Smooth muscle cell (in vitro differentiated cells): ENCODE results near the gene ARNT2. TPM values are rescaled to one million over a fixed set of nuclear protein-coding genes. Genes with fewer than 3 reads are reported as not detected.

Experiments used
- DNase-seq: peaks from one replicate; lab custom pipeline; 2025; ENCODE audit not compliant: unreplicated experiment; lab: John Stamatoyannopoulos, UW
- H2AFZ ChIP-seq: fragments of 200-600 bp; sonication (generic); 2 replicates; pipeline ENCODE4 v1.6.0; 2016; ENCODE audit warnings: antibody characterized with exemption, low read depth, mild to moderate bottlenecking
- H3F3A ChIP-seq: fragments of 200-600 bp; sonication (generic); 2 replicates; pipeline ENCODE4 v1.6.0; 2017; ENCODE audit warnings: antibody characterized with exemption, low read depth
- H3K27ac ChIP-seq: fragments of 200-600 bp; sonication (generic); 2 replicates; pipeline ENCODE4 v1.5.1; 2016; ENCODE audit warnings: low read depth, mild to moderate bottlenecking
- H3K27me3 ChIP-seq: fragments of 200-600 bp; sonication (generic); 2 replicates; pipeline ENCODE4 v1.6.1; 2016; ENCODE audit warnings: low read depth, mild to moderate bottlenecking
- H3K36me3 ChIP-seq: fragments of 200-600 bp; sonication (generic); 2 replicates; pipeline ENCODE4 v1.5.1; 2016; ENCODE audit warnings: low read depth
- H3K4me1 ChIP-seq: fragments of 200-600 bp; sonication (generic); 2 replicates; pipeline ENCODE4 v1.5.1; 2016; ENCODE audit warnings: low read depth
- H3K4me2 ChIP-seq: fragments of 200-600 bp; sonication (generic); 2 replicates; pipeline ENCODE4 v1.6.0; 2016; ENCODE audit warnings: mild to moderate bottlenecking
- H3K4me3 ChIP-seq: fragments of 200-600 bp; sonication (generic); 2 replicates; pipeline ENCODE4 v1.5.1; 2016; ENCODE audit warnings: mild to moderate bottlenecking
- H3K79me2 ChIP-seq: fragments of 200-600 bp; sonication (generic); 2 replicates; pipeline ENCODE4 v1.6.0; 2016; ENCODE audit warnings: low read depth, mild to moderate bottlenecking
- H3K9ac ChIP-seq: fragments of 200-600 bp; sonication (generic); 2 replicates; pipeline ENCODE4 v1.6.0; 2016; ENCODE audit warnings: low read depth
- H3K9me3 ChIP-seq: fragments of 200-600 bp; sonication (generic); replicated peaks from 2 replicates; pipeline ENCODE4 v1.5.1; 2016; ENCODE audit warnings: low read depth
- H4K20me1 ChIP-seq: fragments of 200-600 bp; sonication (generic); 2 replicates; pipeline ENCODE4 v1.6.0; 2016; ENCODE audit warnings: low read depth
- WGBS: methylation state at CpG from one replicate; pipeline ENCODE4 v1.1.7; 2016; ENCODE audit warnings: low lambda C conversion rate; 5-methylcytosine and 5-hydroxymethylcytosine counted together
- polyA plus RNA-seq: library from polyadenylated mRNA; unstranded; fragments of >200 nt; fragmentation: Nextera tagmentation; extraction: Ambion mirVana; gene quantifications from 2 replicates; pipeline ENCODE4 v1.2.1, GENCODE V29; 2016
- total RNA-seq: library from RNA; depleted of rRNA; stranded (reverse); fragments of >200 nt; gene quantifications from 2 replicates; pipeline ENCODE4 v1.2.3, GENCODE V29; 2014
- TF ChIP-seq, protein P1 (sequence below): fragments of 200-600 bp; sonication (generic); IDR thresholded peaks from 2 replicates; pipeline ENCODE4 v1.5.1; 2017; ENCODE audit warnings: borderline replicate concordance, mild to moderate bottlenecking, antibody characterized with exemption; ENCODE audit not compliant: insufficient read depth, poor library complexity, severe bottlenecking

ARNT2 gene
- total and polyA plus RNA-seq, 2 experiments from 2014 or later: 0.55 to 2.8 TPM

DNA sequence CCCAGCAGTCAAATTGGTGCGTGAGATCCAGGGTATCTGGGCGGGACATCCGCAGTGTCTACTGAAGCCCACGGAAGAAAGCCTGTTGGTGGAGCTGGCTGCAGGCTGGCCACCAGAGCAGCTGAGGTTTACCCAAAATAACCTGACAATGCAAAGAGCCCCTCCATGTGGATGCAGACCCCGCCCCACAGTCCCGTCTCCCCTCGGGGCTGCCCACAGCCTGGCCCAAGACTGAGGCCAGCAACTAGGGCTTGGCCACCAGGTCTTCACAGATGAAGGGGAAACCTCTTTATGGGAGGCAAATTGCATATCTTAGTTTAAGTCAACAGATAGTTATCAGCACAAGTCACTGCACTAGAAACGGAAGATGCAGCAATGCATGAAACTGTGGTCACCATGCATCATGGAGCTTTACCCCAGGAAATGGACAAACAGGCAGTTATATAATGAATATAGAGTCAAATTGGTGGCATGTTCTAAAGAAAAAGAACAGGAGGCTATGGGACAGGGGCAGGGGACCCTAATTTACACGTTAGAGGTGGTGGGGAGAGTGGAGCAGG is 86.3 kb downstream of the ARNT2 start:
- Histone ChIP-seq H2AFZ (no peak overlapping the region), H3K79me2 (no peaks in the 10 kb centered on the region), H3K36me3 (no peaks in the 10 kb centered on the region), H3F3A (no peaks in the 10 kb centered on the region), H3K9ac (no peak overlapping the region), H4K20me1 (no peaks in the 10 kb centered on the region), H3K27ac (no peak overlapping the region), H3K4me2 (no peak overlapping the region), H3K27me3 (no peaks in the 10 kb centered on the region), H3K4me3 (no peak overlapping the region), H3K9me3 (no peaks in the 10 kb centered on the region), H3K4me1 (peaks cover 18% of the 10 kb centered on the region)
- DNase-seq: no peak
- TF ChIP-seq, protein P1, sequence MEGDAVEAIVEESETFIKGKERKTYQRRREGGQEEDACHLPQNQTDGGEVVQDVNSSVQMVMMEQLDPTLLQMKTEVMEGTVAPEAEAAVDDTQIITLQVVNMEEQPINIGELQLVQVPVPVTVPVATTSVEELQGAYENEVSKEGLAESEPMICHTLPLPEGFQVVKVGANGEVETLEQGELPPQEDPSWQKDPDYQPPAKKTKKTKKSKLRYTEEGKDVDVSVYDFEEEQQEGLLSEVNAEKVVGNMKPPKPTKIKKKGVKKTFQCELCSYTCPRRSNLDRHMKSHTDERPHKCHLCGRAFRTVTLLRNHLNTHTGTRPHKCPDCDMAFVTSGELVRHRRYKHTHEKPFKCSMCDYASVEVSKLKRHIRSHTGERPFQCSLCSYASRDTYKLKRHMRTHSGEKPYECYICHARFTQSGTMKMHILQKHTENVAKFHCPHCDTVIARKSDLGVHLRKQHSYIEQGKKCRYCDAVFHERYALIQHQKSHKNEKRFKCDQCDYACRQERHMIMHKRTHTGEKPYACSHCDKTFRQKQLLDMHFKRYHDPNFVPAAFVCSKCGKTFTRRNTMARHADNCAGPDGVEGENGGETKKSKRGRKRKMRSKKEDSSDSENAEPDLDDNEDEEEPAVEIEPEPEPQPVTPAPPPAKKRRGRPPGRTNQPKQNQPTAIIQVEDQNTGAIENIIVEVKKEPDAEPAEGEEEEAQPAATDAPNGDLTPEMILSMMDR: no peak
- 93% methylated on average over 9 of the region's 9 CpGs for WGBS

DNA sequence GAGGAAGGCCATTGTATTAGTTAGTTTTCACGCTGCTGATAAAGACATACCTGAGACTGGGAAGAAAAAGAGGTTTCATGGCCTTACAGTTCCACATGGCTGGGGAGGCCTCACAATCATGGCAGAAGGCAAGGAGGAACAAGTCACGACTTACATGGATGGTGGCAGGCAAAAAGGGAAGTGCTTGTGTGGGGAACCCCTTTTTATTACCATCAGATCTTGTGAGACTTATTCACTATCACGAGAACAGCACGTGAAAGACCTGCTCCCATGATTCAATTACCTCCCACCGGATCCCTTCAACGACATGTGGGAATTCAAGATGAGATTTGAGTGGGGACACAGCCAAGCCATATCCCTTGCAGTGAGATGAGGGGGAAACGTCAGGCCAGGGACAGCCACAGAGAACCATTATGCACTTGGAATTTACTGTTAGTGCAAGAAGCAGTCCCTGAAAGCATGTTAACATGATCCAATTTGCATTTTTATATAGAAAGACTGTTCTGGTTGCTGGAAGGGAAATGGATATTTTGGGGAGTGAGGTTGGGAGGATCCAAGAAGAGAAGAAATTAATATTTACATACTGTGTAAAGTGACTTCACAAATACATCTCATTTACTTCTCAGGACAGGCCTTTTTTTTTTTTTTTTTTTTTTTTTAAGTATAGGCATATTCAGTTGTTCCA is 87.1 kb downstream of the ARNT2 start:
- WGBS: 94% methylated on average over 7 of the region's 7 CpGs
- H3K4me1 ChIP-seq: peaks cover 18% of the 10 kb centered on the region
- TF ChIP-seq, protein P1: no peak

DNA sequence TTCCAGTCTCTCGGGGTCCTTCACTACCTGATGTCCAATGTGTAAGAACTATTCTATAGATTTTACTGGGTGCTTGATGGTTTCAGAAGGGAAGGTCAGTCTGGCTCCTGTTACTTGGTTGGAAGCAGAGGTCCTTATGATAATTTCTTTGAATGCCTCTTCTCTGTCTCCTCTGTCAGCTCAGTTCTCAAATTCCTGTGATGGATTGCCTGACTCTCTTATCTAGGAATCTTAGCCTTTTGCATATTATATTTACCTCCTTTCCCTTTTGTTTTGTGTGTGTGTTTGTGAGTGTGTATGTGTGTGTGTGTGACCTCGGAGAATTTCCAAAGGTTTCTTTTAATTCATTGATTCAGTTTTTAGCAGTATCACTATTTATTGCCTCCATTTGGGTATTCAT is 88.2 kb downstream of the ARNT2 start:
- Histone ChIP-seq H3K4me1 (peaks cover 18% of the 10 kb centered on the region), H3K79me2 (no peaks in the 10 kb centered on the region), H3K4me3 (no peak overlapping the region), H4K20me1 (no peaks in the 10 kb centered on the region), H3K4me2 (no peak overlapping the region), H3K27ac (no peak overlapping the region), H3K36me3 (no peaks in the 10 kb centered on the region), H2AFZ (no peak overlapping the region), H3F3A (no peaks in the 10 kb centered on the region), H3K27me3 (no peaks in the 10 kb centered on the region), H3K9me3 (no peaks in the 10 kb centered on the region), H3K9ac (no peak overlapping the region)
- DNase-seq: no peak
- TF ChIP-seq, protein P1: no peak
- 93% methylated on average over 2 of the region's 2 CpGs for WGBS

More for the DNA sequence above, 87.1 kb downstream of the ARNT2 start:
- Histone ChIP-seq H3K79me2 (no peaks in the 10 kb centered on the region), H3K9ac (no peak overlapping the region), H3K4me2 (no peak overlapping the region), H3K4me3 (no peak overlapping the region), H3K9me3 (no peaks in the 10 kb centered on the region), H3K36me3 (no peaks in the 10 kb centered on the region), H3K27ac (no peak overlapping the region), H3K27me3 (no peaks in the 10 kb centered on the region), H4K20me1 (no peaks in the 10 kb centered on the region), H3F3A (no peaks in the 10 kb centered on the region), H2AFZ (no peak overlapping the region)
- DNase-seq: no peak

DNA sequence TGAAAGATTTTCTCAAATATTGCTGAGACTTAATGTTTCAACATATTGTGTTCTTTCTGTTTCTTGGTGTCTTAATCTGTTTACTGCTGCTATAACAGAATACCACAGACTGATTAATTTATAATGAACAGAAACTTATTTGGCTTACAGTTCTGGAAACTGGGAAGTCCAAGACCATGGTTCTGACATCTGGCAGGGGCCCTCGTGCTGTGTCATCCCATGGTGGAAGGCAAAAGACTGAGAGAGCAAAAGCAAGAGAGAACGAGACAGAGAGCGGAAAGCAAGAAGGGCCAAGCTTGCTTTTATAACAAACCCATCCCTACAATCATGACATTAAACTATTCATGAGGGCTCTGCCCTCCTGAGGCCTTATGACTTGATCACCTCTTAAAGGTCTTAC is 88.7 kb downstream of the ARNT2 start:
- H2AFZ ChIP-seq: no peak overlapping the region
- H3K4me1 ChIP-seq: peaks cover 18% of the 10 kb centered on the region
- H3K36me3 ChIP-seq: no peaks in the 10 kb centered on the region
- no peaks in the 10 kb centered on the region for H3K9me3 ChIP-seq
- no peak for DNase-seq
- TF ChIP-seq, protein P1: no peak
- H3F3A ChIP-seq: no peaks in the 10 kb centered on the region
- no peak overlapping the region for H3K4me2 ChIP-seq
- WGBS: 95% methylated on average over 3 of the region's 3 CpGs
- no peak overlapping the region for H3K9ac ChIP-seq
- no peaks in the 10 kb centered on the region for H3K27me3 ChIP-seq
- H3K79me2 ChIP-seq: no peaks in the 10 kb centered on the region
- H3K4me3 ChIP-seq: no peak overlapping the region
- no peak overlapping the region for H3K27ac ChIP-seq
- H4K20me1 ChIP-seq: no peaks in the 10 kb centered on the region
